ENCODE data around the gene HHAT.

The HHAT gene

DNA sequence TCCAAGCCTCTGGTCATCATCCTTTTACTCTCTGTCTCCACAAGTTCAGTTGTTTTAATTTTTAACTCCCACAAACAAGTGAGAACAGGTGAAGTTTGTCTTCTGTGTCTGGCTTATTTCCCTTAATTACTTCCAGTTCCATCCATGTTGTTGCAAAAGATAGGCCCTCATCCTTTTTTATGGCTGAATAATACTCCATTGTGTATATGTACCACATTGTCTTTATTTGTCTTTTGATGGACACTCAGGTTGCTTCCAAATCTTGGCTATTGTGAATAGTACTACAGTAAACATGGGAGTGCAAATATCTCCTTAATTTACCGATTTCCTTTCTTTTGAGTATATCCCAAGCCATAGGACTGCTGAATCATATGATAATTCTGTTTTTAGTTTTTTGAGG is 262.5 kb downstream of the HHAT start:
- H3K27ac Mint-ChIP-seq, result no peak overlapping the region
- H3K27me3 Mint-ChIP-seq, result no peaks in the 10 kb centered on the region
- no peaks in the 10 kb centered on the region for H3K4me1 Mint-ChIP-seq (ENCODE audit: low read depth)
- H3K9me3 Mint-ChIP-seq, result peaks cover 6% of the 10 kb centered on the region
- no peak for DNase-seq
- H3K4me3 Mint-ChIP-seq, result no peak overlapping the region
- no peaks in the 10 kb centered on the region for H3K36me3 Mint-ChIP-seq (ENCODE audit: low read depth)

DNA sequence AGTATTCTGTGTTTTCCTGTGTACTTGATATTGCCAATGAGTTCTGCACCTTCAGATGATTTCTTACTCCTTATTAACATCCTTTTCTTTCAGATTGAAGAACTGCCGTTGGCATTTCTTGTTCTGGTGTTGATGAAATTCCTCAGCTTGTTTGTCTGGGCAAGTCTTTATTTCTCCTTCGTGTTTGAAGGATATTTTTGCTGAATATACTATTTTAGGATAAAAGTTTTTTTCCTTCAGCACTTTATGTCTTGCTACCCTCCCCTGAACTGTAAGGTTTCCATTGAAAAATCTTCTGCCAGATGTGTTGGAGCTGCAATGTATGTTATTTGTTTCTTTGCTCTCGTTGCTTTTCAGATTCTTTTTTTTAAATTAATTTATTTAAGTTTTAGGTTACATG is 265.9 kb downstream of the HHAT start:
- no peak overlapping the region for H3K27ac Mint-ChIP-seq
- no peaks in the 10 kb centered on the region for H3K4me1 Mint-ChIP-seq (ENCODE audit: low read depth)
- no peak overlapping the region for H3K4me3 Mint-ChIP-seq
- H3K9me3 Mint-ChIP-seq, result peaks cover 11% of the 10 kb centered on the region
- DNase-seq, result no peak
- no peaks in the 10 kb centered on the region for H3K36me3 Mint-ChIP-seq (ENCODE audit: low read depth)
- no peaks in the 10 kb centered on the region for H3K27me3 Mint-ChIP-seq

DNA sequence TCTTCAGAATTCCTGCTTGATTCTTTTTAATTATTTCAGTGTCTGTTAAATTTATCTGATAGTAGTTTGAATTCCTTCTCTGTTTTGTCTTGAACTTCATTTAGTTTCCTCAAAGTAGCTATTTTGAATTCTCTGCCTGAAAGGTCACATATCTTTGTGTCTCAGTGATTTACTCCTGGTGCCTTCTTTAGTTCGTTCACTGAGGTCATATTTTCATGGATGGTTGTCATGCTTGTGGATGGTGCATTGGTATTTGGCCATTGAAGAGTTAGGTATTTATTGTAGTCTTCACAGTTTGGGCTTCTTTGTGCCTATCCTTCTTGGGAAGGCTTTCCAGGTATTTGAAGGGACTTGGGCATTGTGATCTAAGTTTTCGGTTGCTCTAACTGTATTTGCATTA is 267.9 kb downstream of the HHAT start:
- no peaks in the 10 kb centered on the region for H3K36me3 Mint-ChIP-seq (ENCODE audit: low read depth)
- no peak for DNase-seq
- H3K4me1 Mint-ChIP-seq (ENCODE audit: low read depth), result no peaks in the 10 kb centered on the region
- H3K4me3 Mint-ChIP-seq, result no peak overlapping the region
- H3K27ac Mint-ChIP-seq, result no peak overlapping the region
- H3K27me3 Mint-ChIP-seq, result no peaks in the 10 kb centered on the region
- H3K9me3 Mint-ChIP-seq, result peaks cover 7% of the 10 kb centered on the region

DNA sequence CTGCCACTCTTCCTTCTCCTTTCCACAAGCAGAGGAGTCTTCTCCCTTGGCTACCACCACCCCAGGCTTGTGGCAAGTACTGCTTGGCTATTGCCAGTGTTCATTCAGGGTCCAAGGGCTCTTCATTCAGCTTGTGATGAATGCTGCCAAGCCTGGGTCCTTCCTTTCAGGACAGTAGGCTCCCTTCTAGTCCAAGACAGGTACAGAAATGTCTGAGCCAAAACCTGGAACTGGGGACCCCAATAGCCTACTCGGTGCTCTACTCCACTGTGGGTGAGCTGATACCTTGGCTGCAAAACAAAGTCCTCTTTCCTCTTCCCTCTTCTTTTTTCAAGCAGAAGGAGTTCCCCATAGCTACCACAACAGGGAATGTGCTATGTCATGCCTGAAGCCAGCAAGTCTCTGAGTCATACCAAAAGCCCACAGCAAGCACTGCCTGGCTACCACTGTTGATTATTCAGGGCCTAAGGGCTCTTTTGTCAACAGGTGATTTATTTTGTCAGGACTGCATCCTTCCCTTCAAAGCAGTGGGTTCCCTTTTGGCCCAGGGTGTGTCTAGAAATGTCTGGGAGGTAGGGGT is 268.9 kb downstream of the HHAT start:
- peaks cover 7% of the 10 kb centered on the region for H3K9me3 Mint-ChIP-seq
- H3K4me1 Mint-ChIP-seq (ENCODE audit: low read depth), result no peaks in the 10 kb centered on the region
- no peak overlapping the region for H3K27ac Mint-ChIP-seq
- no peaks in the 10 kb centered on the region for H3K27me3 Mint-ChIP-seq
- H3K4me3 Mint-ChIP-seq, result no peak overlapping the region
- H3K36me3 Mint-ChIP-seq (ENCODE audit: low read depth), result no peaks in the 10 kb centered on the region
- DNase-seq, result no peak

DNA sequence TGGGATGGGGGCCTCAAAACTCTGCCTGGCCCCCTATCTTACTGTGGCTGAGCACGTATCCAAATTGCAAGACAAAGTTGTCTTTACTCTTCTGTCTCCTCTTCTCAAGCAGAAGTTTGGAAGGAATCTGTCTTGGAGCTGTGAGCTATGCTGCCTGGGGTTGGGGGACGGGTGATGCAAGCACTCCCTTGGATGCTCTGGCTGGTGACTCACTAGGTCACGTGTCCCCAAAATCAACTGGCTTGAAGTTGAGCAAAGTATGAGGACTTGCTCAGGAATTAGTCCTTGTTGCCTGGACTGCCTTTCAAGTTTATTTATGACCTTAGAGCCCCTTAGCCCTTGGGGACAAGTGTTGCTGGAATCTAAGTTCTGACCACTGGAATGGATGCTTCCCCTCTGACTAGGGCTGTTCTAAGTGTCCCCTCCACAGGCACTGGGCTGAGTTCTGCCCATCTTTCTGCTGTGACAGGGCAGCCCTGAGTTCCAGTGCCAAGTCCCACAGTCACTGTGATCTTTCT is 269.5 kb downstream of the HHAT start:
- no peaks in the 10 kb centered on the region for H3K27me3 Mint-ChIP-seq
- no peak for DNase-seq
- peaks cover 7% of the 10 kb centered on the region for H3K9me3 Mint-ChIP-seq
- no peak overlapping the region for H3K27ac Mint-ChIP-seq
- no peak overlapping the region for H3K4me3 Mint-ChIP-seq
- no peaks in the 10 kb centered on the region for H3K4me1 Mint-ChIP-seq (ENCODE audit: low read depth)
- no peaks in the 10 kb centered on the region for H3K36me3 Mint-ChIP-seq (ENCODE audit: low read depth)

DNA sequence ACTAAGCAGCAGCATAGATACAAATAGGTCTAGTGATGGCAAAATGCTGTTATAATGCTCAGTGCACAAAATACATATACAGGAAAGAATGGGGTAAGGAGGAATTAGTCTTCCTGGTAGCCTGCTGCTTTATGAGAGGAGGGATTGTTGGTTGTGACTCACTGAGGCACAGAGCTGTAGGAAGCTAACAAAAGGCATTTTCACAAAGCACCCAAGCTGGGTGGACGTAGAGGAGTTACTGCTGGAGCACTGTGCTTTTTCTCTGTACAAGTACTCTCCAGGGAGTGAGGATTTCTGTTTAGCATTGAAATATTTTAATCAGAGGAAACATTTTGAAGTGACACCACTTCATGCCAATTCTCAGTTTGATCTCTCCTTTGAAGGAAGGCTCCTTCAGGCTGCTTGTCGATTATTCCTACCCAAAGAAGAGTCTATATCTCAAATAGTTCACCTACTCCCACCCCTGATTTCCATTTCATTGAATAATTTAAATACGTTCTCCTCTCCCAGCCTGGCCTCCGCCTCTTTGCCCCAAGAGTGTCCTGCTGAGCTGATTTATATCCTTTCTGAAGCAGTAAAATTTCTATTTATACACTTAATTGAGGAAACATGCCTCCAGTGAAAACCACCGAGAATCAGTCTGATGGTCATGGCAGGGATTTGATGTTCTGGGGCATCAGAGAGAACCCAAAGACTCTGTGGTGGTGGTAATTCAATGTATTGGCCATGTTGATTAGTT is 271.9 kb downstream of the HHAT start:
- no peaks in the 10 kb centered on the region for H3K4me1 Mint-ChIP-seq (ENCODE audit: low read depth)
- H3K36me3 Mint-ChIP-seq (ENCODE audit: low read depth), result no peaks in the 10 kb centered on the region
- peaks cover 7% of the 10 kb centered on the region for H3K9me3 Mint-ChIP-seq
- no peaks in the 10 kb centered on the region for H3K27me3 Mint-ChIP-seq
- DNase-seq, result no peak
- H3K27ac Mint-ChIP-seq, result no peak overlapping the region
- no peak overlapping the region for H3K4me3 Mint-ChIP-seq

DNA sequence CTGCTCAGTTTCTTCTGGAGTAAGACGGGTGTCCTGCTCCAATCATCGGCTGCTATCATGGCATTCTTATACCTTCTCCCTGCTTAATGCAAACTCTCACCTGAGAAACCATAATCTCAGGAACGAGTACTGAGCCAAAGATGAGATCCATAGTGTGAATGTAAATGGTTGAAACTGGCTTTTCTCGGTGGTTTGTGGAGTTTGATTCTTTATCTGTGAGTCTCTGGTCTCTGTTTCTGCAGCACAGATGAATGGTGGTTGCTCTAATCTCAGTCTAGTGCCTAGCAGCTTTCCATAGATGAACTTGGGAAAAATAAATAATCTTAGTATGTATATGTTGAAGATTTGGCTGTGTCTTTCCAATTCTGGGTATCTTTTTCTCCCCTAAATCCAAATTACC is 274.4 kb downstream of the HHAT start:
- Mint-ChIP-seq H3K9me3 (no peaks in the 10 kb centered on the region), H3K4me3 (no peak overlapping the region), H3K27ac (no peak overlapping the region), H3K36me3 (ENCODE audit: low read depth) (no peaks in the 10 kb centered on the region), H3K4me1 (ENCODE audit: low read depth) (no peaks in the 10 kb centered on the region), H3K27me3 (no peaks in the 10 kb centered on the region)
- DNase-seq, result no peak

DNA sequence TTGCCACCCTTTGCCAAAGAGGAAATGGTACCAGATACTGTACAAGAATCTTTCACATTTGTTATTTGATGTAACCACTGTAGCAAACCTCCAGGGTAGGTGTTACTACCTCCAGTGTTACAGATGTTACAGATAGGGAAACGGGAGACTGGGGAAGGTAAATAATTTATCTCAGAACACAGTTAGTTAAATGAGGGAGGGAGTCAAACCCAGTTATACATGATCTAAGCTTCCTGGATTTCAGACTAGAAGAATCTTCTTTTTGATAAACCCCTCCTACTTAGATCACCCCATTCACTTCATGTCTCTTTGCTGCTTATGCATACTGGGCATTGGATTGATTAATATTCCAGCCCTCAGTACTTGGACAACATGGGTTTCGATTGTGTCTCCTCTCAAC is 276.4 kb downstream of the HHAT start:
- DNase-seq, result no peak
- no peaks in the 10 kb centered on the region for H3K27me3 Mint-ChIP-seq
- H3K9me3 Mint-ChIP-seq, result no peaks in the 10 kb centered on the region
- H3K36me3 Mint-ChIP-seq (ENCODE audit: low read depth), result no peaks in the 10 kb centered on the region
- H3K4me1 Mint-ChIP-seq (ENCODE audit: low read depth), result no peaks in the 10 kb centered on the region
- H3K4me3 Mint-ChIP-seq, result no peak overlapping the region
- H3K27ac Mint-ChIP-seq, result no peak overlapping the region

DNA sequence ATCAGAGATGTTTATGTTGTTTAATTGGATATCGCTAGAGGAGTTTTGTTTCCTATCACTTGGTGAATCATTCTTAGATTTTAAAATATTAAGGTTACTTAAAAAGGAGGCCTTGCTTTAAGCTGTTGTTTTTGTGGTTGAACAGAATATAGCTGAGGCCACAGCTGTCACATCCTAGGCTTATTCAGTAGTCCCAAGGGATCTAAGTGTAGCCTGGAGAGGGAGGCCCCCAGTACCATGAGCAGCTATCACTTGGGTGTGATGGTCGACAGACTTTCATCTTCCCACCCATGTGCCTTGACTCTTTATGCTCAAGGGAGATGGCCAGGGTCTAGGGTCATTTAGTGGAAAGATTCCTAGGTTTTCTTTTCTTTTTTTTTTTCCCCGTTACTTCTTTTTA is 278.7 kb downstream of the HHAT start:
- no peak overlapping the region for H3K27ac Mint-ChIP-seq
- no peaks in the 10 kb centered on the region for H3K27me3 Mint-ChIP-seq
- no peaks in the 10 kb centered on the region for H3K4me1 Mint-ChIP-seq (ENCODE audit: low read depth)
- no peaks in the 10 kb centered on the region for H3K36me3 Mint-ChIP-seq (ENCODE audit: low read depth)
- H3K4me3 Mint-ChIP-seq, result no peak overlapping the region
- H3K9me3 Mint-ChIP-seq, result no peaks in the 10 kb centered on the region
- DNase-seq, result no peak

DNA sequence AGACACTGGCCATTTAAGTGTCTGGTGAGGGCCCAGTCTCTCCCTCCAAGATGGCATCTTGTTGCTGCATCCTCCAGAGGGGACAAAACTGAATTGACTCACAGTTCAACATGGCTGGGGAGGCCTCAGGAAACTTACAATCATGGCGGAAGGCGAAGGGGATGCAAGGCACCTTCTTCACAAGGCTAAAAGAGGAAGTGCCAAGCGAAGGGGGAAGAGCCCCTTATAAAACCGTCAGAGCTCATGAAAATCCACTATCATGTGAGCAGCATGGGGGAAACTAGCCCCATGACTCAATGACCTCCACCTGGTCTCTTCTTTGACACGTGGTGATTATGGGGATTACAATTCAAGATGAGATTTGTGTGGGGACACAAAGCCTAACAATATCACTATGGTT is 280.1 kb downstream of the HHAT start:
- Mint-ChIP-seq H3K36me3 (ENCODE audit: low read depth) (no peaks in the 10 kb centered on the region), H3K9me3 (no peaks in the 10 kb centered on the region), H3K27ac (no peak overlapping the region), H3K4me3 (no peak overlapping the region), H3K27me3 (no peaks in the 10 kb centered on the region), H3K4me1 (ENCODE audit: low read depth) (no peaks in the 10 kb centered on the region)
- DNase-seq, result no peak

DNA sequence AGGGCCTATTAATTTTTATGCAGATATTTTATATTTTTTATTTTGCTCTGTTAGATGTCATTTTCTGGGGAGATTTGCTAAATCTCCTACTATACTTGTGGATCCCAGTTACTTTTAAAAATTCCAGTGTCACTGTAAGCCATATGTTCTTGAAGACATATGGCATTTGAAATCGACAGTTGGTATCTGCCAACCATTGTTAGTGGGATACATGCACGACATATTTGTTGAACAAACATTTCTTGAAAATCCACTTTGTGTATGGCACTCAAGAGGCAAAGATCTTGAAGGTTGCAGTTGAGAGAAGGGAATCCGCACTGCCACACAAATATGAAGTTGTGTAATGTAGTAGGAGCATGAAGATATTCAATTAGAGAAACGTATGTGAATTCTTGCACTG is 287.7 kb downstream of the HHAT start:
- no peak overlapping the region for H3K4me3 Mint-ChIP-seq
- no peak for DNase-seq
- H3K4me1 Mint-ChIP-seq (ENCODE audit: low read depth), result no peaks in the 10 kb centered on the region
- H3K9me3 Mint-ChIP-seq, result no peaks in the 10 kb centered on the region
- no peaks in the 10 kb centered on the region for H3K27me3 Mint-ChIP-seq
- no peak overlapping the region for H3K27ac Mint-ChIP-seq
- no peaks in the 10 kb centered on the region for H3K36me3 Mint-ChIP-seq (ENCODE audit: low read depth)

DNA sequence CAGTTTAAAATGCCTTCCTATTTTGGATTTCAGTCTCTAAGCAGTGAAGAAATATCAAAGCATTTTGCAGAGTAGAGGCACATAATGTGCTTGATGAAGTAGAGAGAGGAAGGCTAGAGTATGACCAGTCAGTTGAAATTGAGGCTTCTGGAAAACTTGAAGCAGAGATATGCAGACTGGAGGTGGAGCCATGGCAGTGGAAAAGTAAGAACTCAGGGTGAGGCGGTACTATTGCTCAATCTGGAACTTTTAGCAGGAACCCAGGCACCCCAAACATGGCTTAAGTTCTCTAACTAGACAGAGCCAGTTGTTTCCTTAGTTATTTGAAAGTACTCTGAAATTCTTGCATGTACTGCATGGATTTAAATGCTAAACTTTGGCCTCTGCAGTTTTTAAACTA is 288.6 kb downstream of the HHAT start:
- Mint-ChIP-seq H3K36me3 (ENCODE audit: low read depth) (no peaks in the 10 kb centered on the region), H3K4me1 (ENCODE audit: low read depth) (no peaks in the 10 kb centered on the region), H3K27me3 (no peaks in the 10 kb centered on the region), H3K4me3 (no peak overlapping the region), H3K27ac (no peak overlapping the region), H3K9me3 (no peaks in the 10 kb centered on the region)
- no peak for DNase-seq

DNA sequence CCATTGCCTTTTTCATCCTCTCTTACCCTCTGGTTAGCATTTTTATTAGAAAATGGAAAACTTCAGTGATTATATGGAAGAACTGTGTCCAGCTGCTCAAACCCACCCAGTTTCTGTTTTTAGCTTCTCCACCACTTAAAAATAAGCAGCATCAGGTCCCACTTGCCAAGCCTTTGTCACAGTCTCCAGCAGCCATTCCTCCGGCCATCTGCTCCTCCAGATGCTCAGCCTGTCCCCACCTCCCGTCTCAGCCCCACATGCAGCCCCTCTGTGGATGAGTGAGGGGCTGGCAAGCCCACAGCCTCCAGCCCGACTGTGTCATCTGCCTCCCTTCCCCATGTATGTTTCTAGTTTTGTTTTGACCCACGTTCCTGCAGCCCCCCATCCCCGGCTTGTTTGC is 289.7 kb downstream of the HHAT start:
- no peaks in the 10 kb centered on the region for H3K36me3 Mint-ChIP-seq (ENCODE audit: low read depth)
- no peak overlapping the region for H3K4me3 Mint-ChIP-seq
- H3K27me3 Mint-ChIP-seq, result no peaks in the 10 kb centered on the region
- H3K4me1 Mint-ChIP-seq (ENCODE audit: low read depth), result no peaks in the 10 kb centered on the region
- no peak overlapping the region for H3K27ac Mint-ChIP-seq
- DNase-seq, result no peak
- no peaks in the 10 kb centered on the region for H3K9me3 Mint-ChIP-seq

DNA sequence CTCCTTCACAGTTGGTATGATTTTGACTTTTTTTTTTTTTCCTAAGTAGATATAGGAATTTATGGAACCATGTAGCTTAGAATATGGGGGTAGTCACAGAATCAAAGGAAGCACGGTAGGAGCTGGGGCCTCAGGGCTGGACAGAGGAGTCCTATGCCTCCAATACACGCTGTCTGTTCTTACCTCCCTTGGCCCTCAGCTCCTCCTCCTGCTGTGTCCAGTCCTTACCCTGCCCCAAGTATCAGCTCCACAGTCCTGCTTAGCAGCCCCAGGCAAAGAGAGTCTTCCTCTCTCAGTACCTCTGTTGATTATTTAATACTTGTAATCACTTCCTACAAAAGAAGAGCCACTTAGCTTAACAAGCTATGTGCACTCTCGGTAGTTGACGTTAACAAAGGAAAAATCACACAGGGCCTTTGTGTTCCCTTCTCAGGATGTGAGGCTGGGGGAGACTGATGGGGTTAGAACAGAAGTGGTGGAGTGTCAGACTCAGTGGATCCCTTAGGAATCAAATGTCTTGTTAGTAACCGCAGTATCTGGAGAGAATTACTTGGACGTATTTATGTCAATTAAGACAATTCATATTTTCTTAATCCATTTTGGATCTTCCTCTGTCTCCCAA is 292.3 kb downstream of the HHAT start:
- no peak overlapping the region for H3K4me3 Mint-ChIP-seq

DNA sequence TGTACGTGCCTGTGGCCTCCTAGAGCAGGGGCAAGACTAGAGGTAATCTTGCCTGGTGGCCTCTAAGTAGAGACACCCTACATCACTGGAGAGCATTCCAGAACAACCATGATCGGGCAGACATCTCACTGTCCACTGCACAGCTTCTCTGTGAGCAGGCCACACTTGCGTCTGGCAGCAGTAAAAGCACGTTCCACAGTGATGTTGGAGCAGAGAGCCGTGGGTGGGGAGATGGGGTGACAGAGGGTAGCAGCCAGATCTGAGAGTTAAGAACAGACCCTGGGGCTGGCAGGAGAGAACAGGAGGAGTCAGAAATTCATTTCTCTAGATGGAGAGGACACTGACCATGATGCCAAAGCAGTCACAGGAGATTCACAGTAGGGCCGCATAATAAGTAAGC is 293.0 kb downstream of the HHAT start:
- H3K36me3 Mint-ChIP-seq (ENCODE audit: low read depth), result no peaks in the 10 kb centered on the region
- H3K4me1 Mint-ChIP-seq (ENCODE audit: low read depth), result no peaks in the 10 kb centered on the region
- H3K9me3 Mint-ChIP-seq, result no peaks in the 10 kb centered on the region
- no peak overlapping the region for H3K4me3 Mint-ChIP-seq
- no peak overlapping the region for H3K27ac Mint-ChIP-seq
- H3K27me3 Mint-ChIP-seq, result no peaks in the 10 kb centered on the region
- no peak for DNase-seq

More for the DNA sequence above, 292.3 kb downstream of the HHAT start:
- Mint-ChIP-seq H3K4me1 (ENCODE audit: low read depth) (no peaks in the 10 kb centered on the region), H3K36me3 (ENCODE audit: low read depth) (no peaks in the 10 kb centered on the region), H3K27me3 (no peaks in the 10 kb centered on the region), H3K9me3 (no peaks in the 10 kb centered on the region), H3K27ac (no peak overlapping the region)
- DNase-seq, result no peak
